B cell (primary cell): ENCODE data around the gene RNF7.

Source experiments
- CTCF ChIP-seq: fragments of 200-600 bp; IDR thresholded peaks from one replicate; pipeline ENCODE4 v1.8.0; 2022; ENCODE audit warnings: antibody characterized with exemption, mild to moderate bottlenecking
- EZH2 ChIP-seq: IDR thresholded peaks from 2 replicates; pipeline ENCODE4 v1.6.1; 2012; ENCODE audit warnings: borderline replicate concordance, low read depth, mild to moderate bottlenecking, moderate library complexity, low read length; ENCODE audit not compliant: insufficient read depth, poor library complexity, severe bottlenecking

- TF ChIP-seq CTCF: no peak
- no peak for TF ChIP-seq EZH2
Observed at GRCh38 chr3:141724186-141724585, 13.9 kb upstream of the RNF7 start.
